ENCODE measurements around the gene ASTN2. TPM values are rescaled to one million over a fixed set of nuclear protein-coding genes. Genes with fewer than 3 reads are reported as not detected.

The ASTN2 gene
- total RNA-seq, 1 experiment from 2014 or later = 11.4 TPM

DNA sequence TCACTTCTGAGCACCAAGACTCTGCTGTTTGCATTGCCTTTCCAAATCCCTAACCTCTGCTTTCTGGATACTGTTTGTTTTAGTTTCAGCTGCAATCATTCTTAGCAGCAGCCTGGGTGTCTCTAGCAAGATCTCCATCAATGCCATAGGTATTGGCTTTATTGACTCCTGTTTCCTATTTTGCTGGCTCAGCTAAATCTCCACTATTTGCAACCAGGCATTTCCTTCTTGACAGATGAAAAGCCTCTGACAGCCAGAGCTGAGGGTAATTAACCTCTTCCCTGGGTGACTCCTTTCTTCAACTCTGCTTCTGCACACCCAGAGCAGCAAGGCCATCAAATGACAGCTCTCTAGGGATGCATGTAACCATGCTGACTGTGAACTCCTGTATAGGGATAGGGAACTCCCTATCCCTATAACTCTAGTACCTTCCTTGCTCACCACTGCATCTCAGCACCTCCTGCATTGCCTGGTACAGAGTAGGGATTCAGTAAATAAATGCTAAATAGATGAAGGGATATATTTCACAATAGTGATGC is 434.2 kb downstream of the ASTN2 start:
- no peak for DNase-seq (ENCODE audit: low read depth)

GRCh38 chr9:116979456-116979855 is 435.4 kb downstream of the ASTN2 start:
- DNase-seq (ENCODE audit: low read depth) = peak; percentile 67

- peak; percentile 69 for DNase-seq (ENCODE audit: low read depth)
Observed at GRCh38 chr9:116978155-116978554, 436.7 kb downstream of the ASTN2 start.

GRCh38 chr9:116975126-116975525 is 439.7 kb downstream of the ASTN2 start:
- DNase-seq (ENCODE audit: low read depth) = no peak

- no peak for DNase-seq (ENCODE audit: low read depth)
Observed at GRCh38 chr9:116966199-116966598, 448.7 kb downstream of the ASTN2 start.

GRCh38 chr9:116964258-116964657 is 450.6 kb downstream of the ASTN2 start:
- DNase-seq (ENCODE audit: low read depth) = no peak

DNA sequence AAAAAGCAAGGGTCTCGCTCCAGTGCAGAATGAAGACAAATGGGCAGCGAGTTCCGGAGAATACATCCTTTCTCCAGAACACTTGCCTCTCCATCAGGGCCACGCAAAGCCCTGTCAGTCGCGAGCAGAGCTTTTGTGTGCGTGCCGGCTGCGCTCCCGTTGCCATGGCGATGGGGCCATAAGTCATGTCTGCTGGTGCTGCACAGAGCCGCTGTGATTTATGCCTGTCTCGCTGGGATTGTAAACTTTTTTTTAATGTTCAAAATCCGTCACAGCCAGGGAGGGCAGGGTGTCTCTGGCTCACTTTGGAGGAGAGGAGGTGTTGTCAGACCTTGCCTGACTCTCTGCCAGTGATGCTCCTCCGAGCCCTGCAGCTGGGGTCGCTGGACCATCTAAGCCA is 455.0 kb downstream of the ASTN2 start:
- no peak for DNase-seq (ENCODE audit: low read depth)

DNA sequence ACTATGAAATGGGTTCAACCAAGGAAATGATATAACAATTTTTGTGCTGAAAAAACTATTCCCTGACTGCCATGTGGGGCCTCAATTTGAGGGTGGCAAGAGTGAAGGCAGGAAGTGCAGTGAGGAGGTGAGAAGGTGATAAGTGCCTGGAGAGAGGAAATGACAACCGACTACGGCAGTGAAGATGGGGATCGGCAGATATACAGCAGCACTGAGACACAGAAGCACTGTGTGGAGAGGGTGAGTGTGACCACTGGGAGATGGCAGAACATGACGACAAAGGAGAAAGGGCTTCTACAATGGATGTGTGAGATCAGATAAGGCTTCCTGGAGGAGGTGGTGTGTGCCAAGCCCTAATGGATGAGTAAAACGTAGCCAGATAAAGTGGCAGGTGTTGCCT is 456.0 kb downstream of the ASTN2 start:
- no peak for DNase-seq (ENCODE audit: low read depth)

DNA sequence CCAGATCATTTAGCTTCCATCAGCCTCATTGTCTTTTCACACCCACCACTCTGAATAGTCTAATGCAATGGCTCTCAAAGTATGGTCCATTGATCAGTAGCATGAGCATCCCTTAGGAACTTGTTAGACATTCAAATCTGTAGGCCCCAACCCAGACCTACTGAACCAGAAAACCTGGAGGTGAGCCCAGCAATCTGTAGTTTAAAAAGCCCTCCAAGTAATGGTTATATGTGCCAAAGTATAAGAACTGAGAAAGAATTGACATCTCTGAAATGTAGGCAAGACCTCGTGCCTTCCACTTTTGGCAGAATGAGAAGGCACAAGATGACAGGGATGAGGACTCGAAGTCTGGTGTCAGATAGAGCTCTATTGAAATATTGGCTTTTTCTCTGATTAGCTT is 460.1 kb downstream of the ASTN2 start:
- DNase-seq (ENCODE audit: low read depth) = no peak

DNA sequence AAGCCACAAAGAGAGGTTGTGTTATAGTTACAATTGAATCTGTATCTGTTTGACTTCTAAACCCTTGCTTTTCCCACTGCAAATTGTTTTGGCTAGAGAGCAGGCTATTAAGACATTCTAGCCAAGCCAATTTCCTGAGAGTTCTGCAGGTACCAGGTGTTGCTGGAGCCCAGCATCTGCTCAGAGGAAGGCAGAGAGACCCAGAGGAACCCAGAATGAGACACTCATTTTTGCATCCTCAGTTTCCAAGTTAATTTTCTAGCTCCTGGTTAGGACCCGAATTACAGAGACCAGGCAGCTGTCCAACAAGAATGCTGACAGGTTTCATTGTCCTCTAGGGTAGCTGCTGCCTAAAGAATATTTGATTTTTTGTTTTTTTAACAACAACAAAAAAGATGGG is 461.6 kb downstream of the ASTN2 start:
- DNase-seq (ENCODE audit: low read depth) = no peak

DNA sequence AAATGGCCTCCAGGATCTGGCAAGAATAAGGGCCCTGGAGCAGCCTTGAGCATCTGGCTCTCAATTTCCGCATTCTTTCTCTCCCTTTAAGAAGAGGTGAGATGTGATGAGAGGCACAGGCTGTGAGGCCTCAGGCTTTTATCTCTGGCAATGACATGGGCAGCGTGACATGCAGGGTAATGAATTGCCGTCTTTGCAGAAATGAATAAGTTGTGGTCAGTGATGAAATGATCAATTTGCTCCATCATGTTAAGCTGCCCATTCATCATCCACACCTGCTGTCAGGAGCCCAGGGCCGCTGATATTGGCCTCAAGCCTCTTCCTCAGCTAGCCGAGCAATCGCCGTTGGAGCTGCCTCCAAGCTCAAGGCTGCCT is 462.4 kb downstream of the ASTN2 start:
- no peak for DNase-seq (ENCODE audit: low read depth)

DNA sequence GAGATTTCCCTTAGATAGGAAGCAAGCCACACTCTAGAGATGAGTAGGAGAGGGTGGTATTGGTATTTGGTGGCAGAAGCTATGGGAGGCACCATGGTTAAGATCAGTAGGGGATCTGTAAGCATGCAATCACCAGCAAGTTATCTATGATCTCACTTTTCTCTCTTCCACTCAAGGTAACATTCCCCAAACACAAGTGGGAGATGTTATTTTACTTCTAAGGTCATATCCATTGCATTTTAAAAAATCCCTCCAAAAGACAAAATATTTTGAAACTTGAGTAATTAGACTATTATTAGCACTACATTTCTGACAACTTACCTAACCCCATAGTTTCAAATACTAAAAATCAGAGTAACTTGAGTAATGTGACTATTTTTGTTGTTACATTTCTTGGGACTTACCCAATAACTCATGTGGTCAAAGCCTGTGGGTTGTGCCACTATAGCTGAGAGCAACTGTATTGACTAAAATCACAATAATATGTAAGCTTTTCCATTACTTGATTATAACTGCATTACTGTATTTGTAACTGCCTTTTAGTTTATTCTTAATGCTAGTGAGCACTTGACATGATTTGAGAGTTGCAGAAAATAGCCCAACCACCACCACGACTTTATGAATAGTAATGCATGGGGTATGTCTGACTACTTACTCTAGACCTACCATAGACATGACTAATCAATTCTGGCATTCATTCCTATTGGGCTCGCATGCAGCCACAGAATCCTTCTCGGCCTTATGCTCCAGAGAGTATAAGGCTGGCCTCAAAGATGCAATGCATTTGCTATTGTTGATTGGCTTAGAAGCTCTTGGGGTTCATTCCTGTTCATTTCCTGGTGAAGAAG is 463.0 kb downstream of the ASTN2 start:
- DNase-seq (ENCODE audit: low read depth) = peak; percentile 85

DNA sequence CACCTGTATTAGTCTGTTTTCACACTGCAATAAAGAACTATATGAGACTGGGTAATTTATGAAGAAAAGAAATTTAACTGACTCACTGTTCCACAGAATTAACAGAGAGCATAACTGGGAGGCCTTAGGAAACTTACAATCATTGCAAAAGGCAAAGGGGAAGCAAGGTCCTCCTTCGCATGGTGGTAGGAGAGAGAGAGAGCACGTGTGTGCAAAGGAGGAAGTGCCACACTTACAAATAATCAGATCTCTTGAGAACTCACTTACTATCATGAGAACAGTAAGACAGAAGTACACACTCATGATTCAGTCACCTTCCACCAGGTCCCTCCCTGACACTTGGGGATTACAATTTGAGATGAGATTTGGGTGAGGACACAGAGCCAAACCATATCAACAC is 469.0 kb downstream of the ASTN2 start:
- no peak for DNase-seq (ENCODE audit: low read depth)

- no peak for DNase-seq (ENCODE audit: low read depth)
Observed at GRCh38 chr9:116944714-116945534, 469.9 kb downstream of the ASTN2 start.

GRCh38 chr9:116943970-116944369 is 470.9 kb downstream of the ASTN2 start:
- no peak for DNase-seq (ENCODE audit: low read depth)

DNA sequence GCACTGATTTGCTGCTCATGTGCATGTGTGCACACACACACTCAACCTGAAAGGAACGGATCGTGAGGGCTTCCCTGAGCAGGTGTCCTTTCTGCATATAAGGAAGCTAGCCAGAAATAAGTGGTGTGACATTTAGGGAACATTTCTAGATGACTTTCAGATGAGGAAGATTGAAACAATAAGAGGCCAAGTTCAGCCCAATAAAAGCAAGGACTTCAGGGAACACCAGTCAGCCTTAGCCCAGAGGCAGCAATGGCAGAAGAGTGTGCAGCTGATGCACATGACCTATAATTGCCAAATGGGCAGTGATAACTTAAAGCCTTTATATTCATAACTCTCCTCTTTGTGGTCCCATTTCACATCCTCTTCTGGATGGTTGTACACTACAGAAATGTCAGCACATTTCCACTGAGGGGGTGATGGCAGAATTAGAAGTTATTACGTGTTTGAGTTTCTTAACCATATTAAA is 472.2 kb downstream of the ASTN2 start:
- no peak for DNase-seq (ENCODE audit: low read depth)

GRCh38 chr9:116941266-116941665 is 473.6 kb downstream of the ASTN2 start:
- no peak for DNase-seq (ENCODE audit: low read depth)

- peak; percentile 65 for DNase-seq (ENCODE audit: low read depth)
Observed at GRCh38 chr9:116940614-116941215, 474.1 kb downstream of the ASTN2 start.

- peak; percentile 52 for DNase-seq (ENCODE audit: low read depth)
Observed at GRCh38 chr9:116939614-116940013, 475.2 kb downstream of the ASTN2 start.

GRCh38 chr9:116939161-116939560 is 475.7 kb downstream of the ASTN2 start:
- DNase-seq (ENCODE audit: low read depth) = no peak

- DNase-seq (ENCODE audit: low read depth) = no peak
Observed at GRCh38 chr9:116937361-116937760, 477.5 kb downstream of the ASTN2 start.

All from HT1080 (cell line).